SK-N-SH (cell line): ENCODE results near the gene MYL5.

Source experiments
- CTCF ChIP-seq: fragments of 200-600 bp; sonication (generic); IDR thresholded peaks from 2 replicates; pipeline ENCODE4 v1.6.1; 2017; ENCODE audit warnings: antibody characterized with exemption, mild to moderate bottlenecking, moderate library complexity
- IRF3 ChIP-seq: fragments of 150-350 bp; IDR thresholded peaks from 2 replicates; pipeline ENCODE4 v1.6.1; 2016; ENCODE audit warnings: mild to moderate bottlenecking, low read depth, low read length
- RFX5 ChIP-seq: IDR thresholded peaks from 2 replicates; pipeline ENCODE4 v1.6.1; 2012; ENCODE audit warnings: mild to moderate bottlenecking, improper control_type of control experiment, low read length
- SIN3A ChIP-seq: IDR thresholded peaks from 2 replicates; pipeline ENCODE4 v1.6.1; 2012; ENCODE audit warnings: low read depth, mild to moderate bottlenecking, low read length, moderate library complexity, borderline replicate concordance
- TAF1 ChIP-seq: IDR thresholded peaks from 2 replicates; pipeline ENCODE4 v1.6.1; 2012; ENCODE audit warnings: low read depth, mild to moderate bottlenecking, low read length, moderate library complexity, borderline replicate concordance
- TCF12 ChIP-seq: IDR thresholded peaks from 2 replicates; pipeline ENCODE4 v1.4.0; 2012
- TF ChIP-seq, protein P1 (sequence below): IDR thresholded peaks from 2 replicates; pipeline ENCODE4 v1.4.0; 2012; ENCODE audit warnings: low read depth

DNA sequence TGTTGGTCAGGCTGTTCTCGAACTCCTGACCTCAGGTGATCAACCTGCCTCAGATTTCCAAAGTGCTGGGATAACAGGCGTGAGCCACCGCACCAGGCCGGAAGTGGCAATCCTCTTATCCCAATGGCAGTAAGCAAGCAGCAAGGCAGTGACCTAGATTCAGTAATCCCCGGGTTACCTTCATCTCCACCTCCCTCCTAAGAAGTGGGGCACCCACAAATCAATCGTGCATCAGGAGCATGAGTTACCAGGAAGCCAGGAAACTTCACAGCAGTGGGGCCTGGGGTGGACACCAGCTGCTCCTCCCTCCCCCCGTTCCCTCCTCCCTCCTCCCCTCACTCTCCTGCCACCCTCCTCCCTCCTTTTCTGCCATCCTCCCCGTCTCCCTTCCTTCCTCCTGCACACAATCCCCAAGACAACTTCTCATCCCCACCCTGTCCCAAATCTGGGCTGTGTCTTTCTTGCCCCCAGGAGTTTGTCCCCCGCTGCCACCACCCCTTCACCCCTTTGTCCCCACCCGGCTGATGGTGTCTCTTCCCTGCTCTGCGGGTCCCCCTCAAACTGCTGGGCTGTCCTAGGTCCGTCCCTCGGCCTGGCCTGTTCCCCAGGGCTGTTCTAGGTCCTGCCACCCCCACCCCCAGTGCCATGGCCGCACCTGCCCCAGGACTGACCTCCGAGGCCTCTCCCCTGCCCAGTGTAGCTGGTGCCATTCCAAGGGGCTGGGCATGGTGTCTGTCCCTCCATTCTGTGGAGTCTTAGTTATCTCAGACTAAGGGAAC is 46.8 kb upstream of the MYL5 start:
- TF ChIP-seq TAF1 = no peak
- no peak for TF ChIP-seq CTCF
- no peak for TF ChIP-seq RFX5
- no peak for TF ChIP-seq SIN3A
- no peak for TF ChIP-seq TCF12
- TF ChIP-seq, protein P1, sequence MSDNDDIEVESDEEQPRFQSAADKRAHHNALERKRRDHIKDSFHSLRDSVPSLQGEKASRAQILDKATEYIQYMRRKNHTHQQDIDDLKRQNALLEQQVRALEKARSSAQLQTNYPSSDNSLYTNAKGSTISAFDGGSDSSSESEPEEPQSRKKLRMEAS = no peak
- no peak for TF ChIP-seq IRF3
